GM19099 (cell line): Measurements from ENCODE around the gene NDUFS7.

Experiments
- POLR2A ChIP-seq: IDR thresholded peaks from 3 replicates; pipeline ENCODE4 v1.6.1; 2011; ENCODE audit warnings: low read depth; ENCODE audit not compliant: insufficient read length; ENCODE audit errors: extremely low read depth

Gene NDUFS7

GRCh38 chr19:1400281-1401137, 16.8 kb downstream of the NDUFS7 start:
- no peak for TF ChIP-seq POLR2A

DNA sequence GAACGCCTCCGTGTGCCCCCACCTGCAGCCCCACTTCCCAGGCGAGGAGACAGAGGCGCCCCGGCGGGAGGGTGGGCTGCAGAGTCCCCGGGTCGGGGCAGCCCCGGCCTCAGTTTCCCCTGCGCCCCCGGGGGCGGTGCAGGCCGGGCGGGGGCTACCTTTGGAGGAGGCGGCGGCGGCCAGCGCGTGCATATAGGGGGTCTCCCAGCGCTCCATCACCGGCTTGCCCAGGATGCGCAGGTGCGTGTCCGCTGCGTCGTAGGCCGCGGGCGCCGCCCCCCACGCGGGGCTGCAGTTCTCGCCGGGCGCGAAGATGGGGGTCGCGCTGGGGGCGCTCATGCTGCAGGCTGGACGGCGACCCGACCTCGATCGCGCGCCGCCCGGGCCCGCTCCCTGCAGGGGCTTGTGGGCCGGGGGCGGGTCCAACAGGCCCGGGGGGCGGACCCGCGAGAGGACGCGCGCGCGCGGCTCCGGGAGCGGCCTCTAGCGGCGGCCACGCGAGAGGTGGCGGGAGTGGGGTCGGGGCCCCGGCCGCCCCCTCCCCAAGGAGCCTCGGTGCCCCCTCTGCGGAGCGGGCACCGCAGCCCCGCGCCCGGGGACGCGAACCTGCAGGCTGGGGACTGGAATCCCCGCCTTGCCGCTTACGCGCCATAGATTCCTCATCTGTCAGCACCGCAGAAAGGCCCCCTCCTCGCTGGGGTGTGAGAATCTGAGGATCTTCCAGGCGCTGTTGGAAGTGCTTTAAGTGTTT, 17.6 kb downstream of the NDUFS7 start, which contains the start of gene GAMT:
Gene GAMT (minus strand): TSS at position 405 of the 751 bp plus-strand sequence. CDS start 66 bp downstream, at position 339.
- peak; percentile 53 for TF ChIP-seq POLR2A

DNA sequence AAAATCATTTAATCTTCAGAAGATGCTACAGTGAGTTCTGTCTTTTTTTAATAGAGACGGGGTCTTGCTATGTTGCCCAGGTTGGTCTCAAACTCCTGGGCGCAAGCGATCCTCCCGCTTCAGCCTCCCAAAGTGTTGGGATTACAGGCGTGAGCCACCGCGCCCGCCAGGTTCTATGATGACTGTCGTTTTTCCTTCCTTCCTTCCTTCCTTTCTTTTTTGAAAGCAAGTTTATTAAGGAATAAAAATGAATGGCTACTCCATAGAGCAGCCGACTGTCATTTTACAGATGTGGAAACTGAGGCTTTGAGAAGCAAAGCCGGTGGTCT, 18.1 kb downstream of the NDUFS7 start:
- no peak for TF ChIP-seq POLR2A

GRCh38 chr19:1402411-1403070, 18.8 kb downstream of the NDUFS7 start:
- no peak for TF ChIP-seq POLR2A

DNA sequence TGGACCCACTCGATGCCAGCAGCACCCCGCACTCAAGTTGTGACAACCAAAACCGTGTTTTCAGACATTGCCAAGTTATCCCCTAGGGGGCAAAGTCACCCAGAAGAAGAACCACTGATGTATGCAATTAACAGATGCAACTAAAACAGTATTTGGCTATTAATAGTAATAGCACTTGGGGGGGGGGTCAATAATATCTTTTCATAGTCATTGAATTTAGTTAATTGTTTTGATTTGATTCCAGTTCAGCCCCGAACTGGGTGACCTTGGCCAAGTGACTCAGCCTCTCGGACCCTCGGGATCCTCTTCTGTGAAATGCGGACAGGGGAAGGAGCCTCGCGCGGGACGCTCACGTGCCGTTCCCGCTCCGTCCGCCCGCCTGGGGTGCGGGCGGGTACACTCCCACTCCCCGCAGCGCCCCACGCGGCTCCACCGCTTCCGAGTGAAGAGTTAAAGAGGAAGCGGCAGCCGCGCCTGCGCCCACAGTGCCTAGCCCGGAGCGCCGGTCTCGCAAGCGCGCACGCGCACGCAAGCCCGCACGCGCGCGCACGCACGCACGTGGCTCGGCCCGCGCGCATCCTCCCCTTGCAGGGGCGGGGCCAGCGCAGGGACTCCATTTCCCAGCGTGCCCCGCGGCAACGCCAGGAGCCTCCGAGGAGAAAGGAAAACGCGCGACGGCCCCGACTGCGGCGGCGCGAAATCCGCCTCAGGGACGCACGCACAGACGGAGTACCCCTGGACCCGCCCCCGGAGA, 23.2 kb downstream of the NDUFS7 start:
- no peak for TF ChIP-seq POLR2A

- TF ChIP-seq POLR2A = no peak
Measured at GRCh38 chr19:1407528-1408299, 24.0 kb downstream of the NDUFS7 start, which contains the start of gene DAZAP1. TSS of gene DAZAP1 (plus strand) at chr19:1407586. CDS start at chr19:1407774, 188 bp downstream.

GRCh38 chr19:1408300-1409203, 24.8 kb downstream of the NDUFS7 start:
- TF ChIP-seq POLR2A = peak; percentile 14

DNA sequence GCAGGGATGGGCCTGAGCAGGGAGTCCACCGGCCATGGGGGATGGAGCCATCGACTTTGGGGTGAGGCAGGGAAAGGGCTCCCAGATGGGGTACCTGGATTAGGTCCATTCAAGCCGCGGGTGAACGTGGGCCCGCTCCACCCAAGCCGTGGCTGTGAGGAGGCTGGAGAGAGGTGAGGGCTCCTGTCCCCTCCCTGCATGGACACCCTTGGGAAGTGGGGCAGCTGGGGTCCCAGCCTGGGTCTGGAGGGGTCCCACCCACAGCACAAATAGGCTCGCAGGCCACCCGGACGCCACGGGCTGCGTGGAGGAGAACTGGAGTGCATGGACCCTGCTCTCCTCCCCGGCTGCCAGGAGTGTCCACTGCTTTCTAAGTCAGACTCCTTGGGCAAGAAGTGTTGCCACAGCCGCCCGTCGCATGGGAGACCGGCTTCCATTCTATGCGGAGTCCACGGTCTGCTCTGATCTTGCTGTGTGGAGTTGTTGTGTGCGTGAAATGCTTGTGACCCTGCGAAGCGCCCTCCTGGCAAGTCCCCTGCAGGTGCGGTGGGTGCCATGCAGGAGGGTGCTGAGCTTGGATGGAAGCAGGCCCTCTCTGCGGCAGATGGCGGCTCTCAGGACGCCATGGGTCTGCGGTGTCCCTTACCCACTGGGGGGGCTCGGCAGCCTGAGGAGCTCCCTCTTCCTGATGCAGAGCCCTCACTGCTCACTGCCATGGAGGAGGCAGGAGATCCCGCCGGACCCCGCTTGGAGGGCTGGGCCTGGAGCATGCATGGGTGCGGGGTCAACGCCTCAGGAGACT, 25.7 kb downstream of the NDUFS7 start:
- TF ChIP-seq POLR2A = no peak

GRCh38 chr19:1410136-1410786, 26.6 kb downstream of the NDUFS7 start:
- TF ChIP-seq POLR2A = no peak

DNA sequence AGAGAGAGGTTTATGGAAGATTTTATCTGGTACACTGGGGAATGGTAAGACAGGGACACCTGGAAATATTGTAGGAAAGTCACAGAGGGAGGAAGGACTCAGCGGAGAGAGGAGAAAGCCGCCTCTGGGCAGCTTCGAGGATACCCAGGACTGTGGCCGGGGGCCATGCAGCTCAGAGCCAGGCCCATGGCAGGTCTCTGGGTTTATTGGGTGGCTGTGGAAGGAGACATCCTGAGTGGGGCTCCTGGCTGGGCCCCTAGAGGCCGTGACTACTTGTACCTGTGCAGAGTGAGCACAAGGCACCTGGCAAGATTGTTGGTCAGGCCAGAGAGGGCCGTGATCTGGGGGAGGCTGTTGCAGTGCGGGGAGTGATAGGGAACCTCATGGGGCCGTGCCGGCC, 27.1 kb downstream of the NDUFS7 start:
- no peak for TF ChIP-seq POLR2A

DNA sequence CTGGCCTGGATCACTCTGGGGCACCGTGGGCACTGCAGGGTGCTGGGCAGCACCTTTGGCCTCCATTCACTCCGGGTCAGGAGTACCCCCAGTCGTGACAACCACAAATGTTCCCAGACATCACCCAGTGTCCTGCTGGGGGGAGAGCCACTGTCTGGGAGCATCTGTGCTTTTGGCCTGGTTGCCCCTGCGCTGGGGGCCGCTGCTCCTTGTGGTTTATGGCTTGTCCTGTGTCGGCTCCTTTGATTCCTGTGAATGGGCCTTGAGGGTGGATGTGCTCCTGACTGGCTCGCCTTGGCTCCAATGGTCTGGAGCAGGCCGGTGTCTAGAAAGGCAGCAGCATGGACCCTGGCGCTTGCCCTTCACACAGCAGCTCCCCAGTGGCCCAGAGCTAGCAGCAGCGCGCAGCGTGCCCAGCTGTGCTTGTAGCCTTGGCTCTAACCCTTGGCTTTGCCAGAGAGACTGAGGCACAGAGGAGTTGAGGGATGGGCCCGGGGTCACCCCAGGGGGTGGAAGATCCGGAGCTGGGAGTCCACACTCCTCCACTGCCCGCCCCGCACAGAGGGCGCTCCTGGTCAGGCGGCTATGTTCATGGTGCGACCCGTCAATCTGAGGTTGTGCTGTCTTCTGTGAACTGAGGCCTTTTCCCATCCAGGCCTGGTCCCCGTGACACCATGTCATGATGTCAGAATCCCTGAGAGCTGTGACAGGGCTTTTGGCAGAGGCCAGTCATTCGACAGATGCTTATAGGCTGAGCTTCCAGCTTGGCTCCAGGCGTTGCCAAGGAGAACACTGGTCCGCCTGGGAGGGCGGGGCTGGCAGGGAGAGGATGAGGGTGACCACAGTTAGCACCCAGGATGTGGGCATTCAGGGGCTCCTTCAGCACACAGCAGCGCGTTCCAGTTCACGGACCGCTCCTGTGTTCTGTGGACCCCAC, 27.8 kb downstream of the NDUFS7 start:
- no peak for TF ChIP-seq POLR2A
